GM23338 (cell line): ENCODE results near the gene DHRS4. TPM values are rescaled to one million over a fixed set of nuclear protein-coding genes. Genes with fewer than 3 reads are reported as not detected.
A peak's percentile ranks its signal among the peaks of the same experiment; 100 is the strongest.
"Not testable (repeated sequence)": the region's sequence is repeated elsewhere in the genome, so short reads cannot be mapped to it uniquely, and the experiment has no call there.

Experiments
- ATAC-seq: fragments of 200-7000 bp; cut with Tn5 transposase; 3 replicates; pipeline ENCODE4 v1.9.1; 2020
- DNase-seq: peaks from one replicate; pipeline ENCODE4 v3.0.0-alpha.2; 2015; ENCODE audit warnings: low spot score
- H2AFZ ChIP-seq: fragments of 200-600 bp; sonication (generic); 2 replicates; pipeline ENCODE4 v1.8.0; 2016; ENCODE audit warnings: antibody characterized with exemption, mild to moderate bottlenecking, moderate library complexity
- H3F3A ChIP-seq: fragments of 200-600 bp; sonication (generic); replicated peaks from 2 replicates; pipeline ENCODE4 v1.8.0; 2017; ENCODE audit warnings: antibody characterized with exemption, mixed run types, low read depth
- H3K27ac ChIP-seq: fragments of 200-600 bp; sonication (generic); 2 replicates; pipeline ENCODE4 v1.6.1; 2016; ENCODE audit warnings: low read depth
- H3K27me3 ChIP-seq: fragments of 200-600 bp; sonication (generic); 2 replicates; pipeline ENCODE4 v1.8.0; 2016; ENCODE audit warnings: mild to moderate bottlenecking, mixed run types, moderate library complexity; ENCODE audit not compliant: insufficient read depth
- H3K36me3 ChIP-seq: fragments of 200-600 bp; sonication (generic); 2 replicates; pipeline ENCODE4 v1.8.0; 2016; ENCODE audit warnings: mild to moderate bottlenecking; ENCODE audit not compliant: insufficient read depth
- H3K4me1 ChIP-seq: fragments of 200-600 bp; sonication (generic); 2 replicates; pipeline ENCODE4 v1.8.0; 2016; ENCODE audit warnings: mild to moderate bottlenecking, moderate library complexity; ENCODE audit not compliant: insufficient read depth
- H3K4me2 ChIP-seq: fragments of 200-600 bp; sonication (generic); 2 replicates; pipeline ENCODE4 v1.7.1; 2017; ENCODE audit warnings: mixed run types
- H3K4me3 ChIP-seq: fragments of 200-600 bp; sonication (generic); 2 replicates; pipeline ENCODE4 v1.6.1; 2016; ENCODE audit warnings: mixed run types
- H3K79me2 ChIP-seq: fragments of 200-600 bp; sonication (generic); replicated peaks from 2 replicates; pipeline ENCODE4 v1.8.0; 2017; ENCODE audit warnings: mild to moderate bottlenecking; ENCODE audit not compliant: insufficient read depth
- H3K9me2 ChIP-seq: fragments of 200-600 bp; sonication (generic); 2 replicates; pipeline ENCODE4 v1.8.0; 2017; ENCODE audit not compliant: insufficient read depth
- H4K20me1 ChIP-seq: fragments of 200-600 bp; sonication (generic); replicated peaks from 2 replicates; pipeline ENCODE4 v1.8.0; 2017; ENCODE audit warnings: mild to moderate bottlenecking; ENCODE audit not compliant: insufficient read depth
- H3K27ac Mint-ChIP-seq: 2 replicates; pipeline ENCODE4 v1.8.0; 2020; ENCODE audit warnings: inconsistent platforms, mild to moderate bottlenecking, moderate library complexity, mixed read lengths
- H3K27me3 Mint-ChIP-seq: 3 replicates; pipeline ENCODE4 v1.8.0; 2022; ENCODE audit warnings: low read depth, mild to moderate bottlenecking, moderate library complexity, mixed read lengths, inconsistent platforms; ENCODE audit not compliant: insufficient read depth, poor library complexity
- H3K36me3 Mint-ChIP-seq: 3 replicates; pipeline ENCODE4 v1.8.0; 2021; ENCODE audit warnings: low read depth, mild to moderate bottlenecking, inconsistent platforms, moderate library complexity, mixed read lengths
- H3K4me1 Mint-ChIP-seq: 3 replicates; pipeline ENCODE4 v1.8.0; 2020; ENCODE audit warnings: mild to moderate bottlenecking, inconsistent platforms, mixed read lengths
- H3K4me3 Mint-ChIP-seq: 3 replicates; pipeline ENCODE4 v1.8.0; 2021; ENCODE audit warnings: moderate library complexity, mild to moderate bottlenecking, inconsistent platforms, mixed read lengths
- H3K9me3 Mint-ChIP-seq: 3 replicates; pipeline ENCODE4 v1.8.0; 2020; ENCODE audit warnings: moderate library complexity, mild to moderate bottlenecking, inconsistent platforms, mixed read lengths
- polyA plus RNA-seq: library from polyadenylated mRNA; unstranded; fragments of >200 nt; fragmentation: Nextera tagmentation; extraction: Ambion mirVana; gene quantifications from 2 replicates; pipeline ENCODE4 v1.2.1, GENCODE V29; 2016
- total RNA-seq: library from RNA; depleted of rRNA; stranded (reverse); fragments of >200 nt; shearing (Covaris generic); gene quantifications from 2 replicates; pipeline ENCODE4 v1.2.3, GENCODE V29; 2014

The DHRS4 gene
- total and polyA plus RNA-seq, 2 experiments from 2014 or later: 16.6 to 18.4 TPM

- H4K20me1 ChIP-seq, H3K27ac ChIP-seq, H3K4me1 Mint-ChIP-seq, H3K79me2 ChIP-seq, H3K9me2 ChIP-seq, H3K4me2 ChIP-seq, ATAC-seq, H3F3A ChIP-seq, H3K4me1 ChIP-seq, H3K9me3 Mint-ChIP-seq, H3K4me3 ChIP-seq, H3K4me3 Mint-ChIP-seq, H3K27me3 ChIP-seq, DNase-seq, H3K36me3 ChIP-seq, H2AFZ ChIP-seq, H3K27me3 Mint-ChIP-seq, H3K27ac Mint-ChIP-seq, H3K36me3 Mint-ChIP-seq: not testable (repeated sequence)
These were observed 42.4 kb downstream of the DHRS4 start for GRCh38 chr14:23996009-23996408.

DNA sequence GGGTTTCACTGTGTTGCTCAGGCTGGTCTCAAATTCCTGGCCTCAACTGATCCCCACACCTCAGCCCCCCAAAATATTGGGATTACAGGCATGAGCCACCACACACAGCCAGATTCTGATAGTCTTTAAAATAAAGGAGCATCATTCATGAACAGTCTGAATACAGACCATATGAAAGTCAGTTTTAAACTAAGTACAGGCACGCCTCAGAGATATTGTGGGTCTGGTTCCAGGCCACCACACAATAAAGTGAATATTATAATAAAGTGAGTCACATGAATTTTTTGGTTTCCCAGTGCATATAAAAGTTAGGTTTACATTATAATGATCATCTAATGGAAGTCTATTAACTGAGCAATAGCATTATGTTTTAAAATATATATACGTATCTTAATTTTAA lies 43.3 kb downstream of the DHRS4 start:
- not testable (repeated sequence) for H3K9me3 Mint-ChIP-seq, H2AFZ ChIP-seq, H3K27me3 ChIP-seq, H4K20me1 ChIP-seq, H3K4me3 ChIP-seq, H3K36me3 Mint-ChIP-seq, H3K27ac Mint-ChIP-seq, H3K27ac ChIP-seq, H3K9me2 ChIP-seq, DNase-seq, H3K27me3 Mint-ChIP-seq, H3K4me2 ChIP-seq, ATAC-seq, H3F3A ChIP-seq, H3K36me3 ChIP-seq, H3K4me1 ChIP-seq, H3K4me3 Mint-ChIP-seq, H3K79me2 ChIP-seq, H3K4me1 Mint-ChIP-seq

DNA sequence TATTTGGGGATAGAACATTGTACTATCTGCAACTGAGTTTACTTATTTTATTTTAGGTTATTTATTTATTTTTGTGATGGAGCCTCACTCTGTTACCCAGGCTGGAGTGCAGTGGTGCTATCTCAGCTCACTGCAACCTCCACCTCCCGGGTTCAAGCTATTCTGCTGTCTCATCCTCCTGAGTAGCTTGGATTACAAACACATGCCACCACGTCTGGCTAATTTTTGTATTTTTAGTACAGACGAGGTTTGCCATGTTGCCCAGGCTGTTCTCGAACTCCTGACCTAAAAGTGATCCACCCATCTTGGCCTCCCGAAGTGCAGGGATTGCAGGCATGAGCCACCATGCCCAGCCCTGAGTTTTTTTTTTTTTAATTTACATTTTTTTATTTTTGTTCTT lies 46.1 kb downstream of the DHRS4 start:
- ATAC-seq, H4K20me1 ChIP-seq, H3K4me1 ChIP-seq, H3K36me3 ChIP-seq, H3K9me2 ChIP-seq, H3K79me2 ChIP-seq, H3K4me3 ChIP-seq, DNase-seq, H3K4me3 Mint-ChIP-seq, H3K27me3 Mint-ChIP-seq, H3K27ac Mint-ChIP-seq, H3K27ac ChIP-seq, H3K4me2 ChIP-seq, H3K27me3 ChIP-seq, H3K9me3 Mint-ChIP-seq, H3K36me3 Mint-ChIP-seq, H3F3A ChIP-seq, H2AFZ ChIP-seq, H3K4me1 Mint-ChIP-seq: not testable (repeated sequence)

GRCh38 chr14:24001078-24001477 lies 47.5 kb downstream of the DHRS4 start:
- not testable (repeated sequence) for H3K79me2 ChIP-seq, H4K20me1 ChIP-seq, H3K4me1 ChIP-seq, H3K27ac Mint-ChIP-seq, H3K27ac ChIP-seq, H3F3A ChIP-seq, H3K36me3 Mint-ChIP-seq, H3K4me2 ChIP-seq, DNase-seq, H3K4me1 Mint-ChIP-seq, H3K36me3 ChIP-seq, H2AFZ ChIP-seq, H3K9me3 Mint-ChIP-seq, H3K27me3 ChIP-seq, H3K4me3 ChIP-seq, H3K27me3 Mint-ChIP-seq, ATAC-seq, H3K9me2 ChIP-seq, H3K4me3 Mint-ChIP-seq

DNA sequence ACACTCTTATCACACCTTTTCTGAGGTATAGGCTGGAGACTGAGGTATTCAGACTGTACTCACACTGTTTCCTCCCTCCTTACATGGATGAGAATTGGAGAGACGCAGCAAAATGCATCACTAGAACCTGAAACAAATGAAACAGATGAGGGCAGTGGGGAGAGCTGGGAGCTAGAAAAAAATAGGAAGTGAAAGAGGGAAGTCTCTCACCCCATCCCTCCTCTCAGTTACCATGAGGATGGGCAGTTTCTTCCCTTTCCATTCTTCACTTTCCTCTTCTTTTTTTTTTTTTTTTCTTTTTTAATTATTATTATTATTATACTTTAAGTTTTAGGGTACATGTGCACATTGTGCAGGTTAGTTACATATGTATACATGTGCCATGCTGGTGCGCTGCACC lies 48.1 kb downstream of the DHRS4 start:
- H3F3A ChIP-seq, H2AFZ ChIP-seq, H3K4me1 ChIP-seq, ATAC-seq, H3K36me3 ChIP-seq, H3K4me2 ChIP-seq, H3K9me3 Mint-ChIP-seq, H3K36me3 Mint-ChIP-seq, H3K27me3 Mint-ChIP-seq, H3K27ac Mint-ChIP-seq, H3K79me2 ChIP-seq, H3K27ac ChIP-seq, H3K27me3 ChIP-seq, H3K4me3 Mint-ChIP-seq, H3K4me1 Mint-ChIP-seq, H3K4me3 ChIP-seq, H4K20me1 ChIP-seq, DNase-seq, H3K9me2 ChIP-seq: not testable (repeated sequence)

DNA sequence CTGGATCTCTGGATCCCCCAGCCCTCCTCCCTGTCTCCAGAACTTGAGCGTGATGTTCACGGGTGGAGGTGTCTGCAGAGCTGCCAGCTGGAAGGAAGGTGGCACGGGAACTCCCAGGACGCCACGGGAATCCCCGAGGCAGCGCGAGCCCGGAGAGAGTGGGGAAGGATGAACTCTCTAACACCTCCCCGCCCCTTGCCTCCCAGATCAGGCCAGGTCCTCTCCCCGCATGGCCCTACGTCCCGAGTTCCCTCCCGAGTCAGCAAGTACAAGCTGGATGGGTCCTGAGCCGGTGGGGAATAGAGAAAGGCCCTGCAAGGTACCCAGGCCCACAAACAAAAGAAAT lies 52.9 kb downstream of the DHRS4 start:
- not testable (repeated sequence) for H3K9me3 Mint-ChIP-seq, H3K27me3 ChIP-seq, H3K27ac ChIP-seq, H3K27me3 Mint-ChIP-seq, H2AFZ ChIP-seq, H3K4me1 Mint-ChIP-seq, H3K79me2 ChIP-seq, H3K36me3 Mint-ChIP-seq, H3K9me2 ChIP-seq, H4K20me1 ChIP-seq, DNase-seq, H3K4me1 ChIP-seq, H3K27ac Mint-ChIP-seq, H3F3A ChIP-seq, H3K36me3 ChIP-seq
- Histone ChIP-seq H3K4me2 (peak overlapping the region; percentile 68; the same call in 1 of the 2 replicates), H3K4me3 (peak overlapping the region; percentile 50)
- H3K4me3 Mint-ChIP-seq: peak overlapping the region; percentile 40; the same call in 1 of the 3 replicates
- peak; percentile 62 for ATAC-seq

DNA sequence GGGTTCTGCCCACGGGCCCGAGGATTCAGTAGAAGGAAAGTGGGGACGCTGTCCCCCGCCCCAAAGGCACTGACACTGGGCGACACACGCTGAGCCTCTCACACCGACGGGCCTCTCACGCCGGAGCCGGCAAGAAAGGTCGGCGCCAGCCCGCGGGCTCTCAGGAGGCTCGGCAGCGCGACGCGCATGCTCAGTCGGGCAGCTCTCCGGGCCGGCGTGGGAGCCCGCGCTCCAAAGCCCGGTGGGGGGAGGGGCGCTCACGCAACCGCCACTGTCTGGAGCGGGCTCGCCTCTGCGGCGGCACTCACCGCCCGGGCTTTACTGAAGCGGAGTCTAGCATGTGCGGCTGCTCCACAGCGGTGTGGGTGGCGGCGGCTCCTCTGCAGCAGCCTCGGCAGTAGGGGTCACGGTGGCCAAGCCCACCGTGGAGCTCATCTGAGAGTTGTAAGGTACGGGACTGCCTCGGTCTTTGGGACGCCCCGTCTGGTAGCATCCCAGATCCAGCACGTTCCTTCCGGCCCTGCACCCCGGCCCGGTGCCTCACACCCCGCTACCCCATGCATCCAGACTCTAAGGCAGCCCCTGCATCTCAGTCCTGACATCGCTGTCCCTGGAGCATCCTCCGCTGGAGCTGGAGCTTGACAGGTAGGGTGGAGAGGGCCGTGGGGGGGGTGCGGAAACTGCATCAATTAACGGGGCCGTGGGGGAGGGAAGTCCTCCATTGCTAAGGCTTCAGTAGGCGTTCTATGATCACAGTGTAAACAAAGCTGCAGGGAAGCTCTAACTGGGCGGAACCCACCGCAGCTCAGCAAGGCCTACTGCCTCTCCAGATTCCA lies 53.5 kb downstream of the DHRS4 start:
- peak overlapping the region; percentile 40; the same call in 2 of the 3 replicates for H3K4me3 Mint-ChIP-seq
- H3K4me2 ChIP-seq: peak overlapping the region; percentile 68; the same call in 1 of the 2 replicates
- H3K36me3 Mint-ChIP-seq, H3K4me1 ChIP-seq, H3K27me3 Mint-ChIP-seq, H3K27ac ChIP-seq, H3K79me2 ChIP-seq, H2AFZ ChIP-seq, H3K27ac Mint-ChIP-seq, H3K36me3 ChIP-seq, H4K20me1 ChIP-seq, H3K9me3 Mint-ChIP-seq, H3F3A ChIP-seq, H3K27me3 ChIP-seq, H3K4me1 Mint-ChIP-seq, H3K9me2 ChIP-seq: not testable (repeated sequence)
- peak; percentile 40 for DNase-seq
- peak; percentile 90 for ATAC-seq
- H3K4me3 ChIP-seq: peak overlapping the region; percentile 50
